HG02678 (cell line): ENCODE data around the gene NXF2.
"Not testable (repeated sequence)": the region's sequence is repeated elsewhere in the genome, so short reads cannot be mapped to it uniquely, and the experiment has no call there.

Experiments used
- ATAC-seq: cut with Tn5 transposase; IDR thresholded peaks from one replicate; pipeline ENCODE4 v1.9.1; 2021; ENCODE audit warnings: mild to moderate bottlenecking, moderate library complexity; ENCODE audit not compliant: unreplicated experiment

NXF2 gene

GRCh38 chrX:102246893-102247292 lies at the start of gene NXF2:
Gene NXF2 (plus strand): TSS chrX:102247167. CDS start chrX:102307079, 59,912 bp downstream.
- ATAC-seq, result not testable (repeated sequence)

- ATAC-seq, result not testable (repeated sequence)
Measured at GRCh38 chrX:102207940-102208339, 39.0 kb upstream of the NXF2 start.

- ATAC-seq, result not testable (repeated sequence)
Measured at GRCh38 chrX:102214986-102215385, 32.0 kb upstream of the NXF2 start, which contains the start of gene TCP11X1. Gene TCP11X1 (plus strand): TSS chrX:102215301.

GRCh38 chrX:102216497-102216896 lies 30.5 kb upstream of the NXF2 start:
- ATAC-seq, result not testable (repeated sequence)

DNA sequence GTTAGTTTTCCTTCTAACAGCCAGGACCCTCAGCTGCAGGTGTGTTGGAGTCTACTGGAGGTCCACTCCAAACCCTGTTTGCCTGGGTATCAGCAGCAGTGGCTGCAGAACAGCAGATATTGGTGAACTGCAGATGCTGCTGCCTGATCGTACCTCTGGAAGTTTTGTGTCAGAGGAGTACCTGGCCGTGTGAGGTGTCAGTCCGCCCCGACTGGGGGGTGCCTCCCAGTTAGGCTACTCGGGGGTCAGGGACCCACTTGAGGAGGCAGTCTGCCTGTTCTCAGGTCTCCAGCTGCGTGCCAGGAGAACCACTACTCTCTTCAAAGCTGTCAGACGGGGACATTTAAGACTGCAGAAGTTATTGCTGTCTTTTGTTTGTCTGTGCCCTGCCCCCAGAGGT lies 11.3 kb upstream of the NXF2 start:
- ATAC-seq, result not testable (repeated sequence)

GRCh38 chrX:102240265-102240664 lies 6.7 kb upstream of the NXF2 start:
- ATAC-seq, result not testable (repeated sequence)

DNA sequence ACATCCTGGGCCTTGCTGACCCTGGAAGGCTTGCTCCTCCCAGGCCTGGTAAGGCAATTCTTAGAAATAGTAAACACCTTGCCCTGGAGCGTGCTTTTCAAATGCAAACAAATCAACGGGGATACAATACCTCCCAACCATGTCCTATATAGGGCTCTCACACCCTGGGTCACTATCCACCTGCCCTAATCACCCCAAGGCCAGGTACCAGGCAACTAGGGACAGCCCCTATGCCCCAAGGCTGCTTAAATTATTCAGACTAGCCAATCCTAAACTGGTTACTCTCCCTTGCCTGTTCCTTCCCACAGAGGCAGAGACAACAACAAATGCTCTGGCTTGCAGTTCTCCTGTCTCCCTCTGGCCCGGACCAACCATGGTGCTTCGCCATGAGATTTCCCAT lies 25.3 kb downstream of the NXF2 start:
- not testable (repeated sequence) for ATAC-seq

DNA sequence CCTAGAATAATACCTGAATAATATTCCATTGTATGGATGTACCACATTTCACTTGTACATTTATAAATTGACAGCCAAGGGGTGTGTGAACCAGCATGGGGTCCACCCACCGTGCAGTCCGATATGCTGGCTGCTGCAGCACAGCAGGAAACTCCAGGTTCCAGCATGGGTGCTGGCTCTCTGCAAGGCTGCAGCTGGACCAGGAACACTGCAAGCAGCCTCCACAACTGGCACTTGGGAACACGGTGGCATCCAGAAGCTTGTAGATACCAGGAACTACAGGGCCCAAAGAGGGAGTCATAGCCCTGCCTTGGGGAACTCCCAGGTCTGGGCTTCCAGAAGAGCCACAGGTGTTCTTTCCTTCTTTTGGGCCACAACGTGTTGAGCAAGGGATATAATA lies 91.2 kb downstream of the NXF2 start:
- no peak for ATAC-seq

DNA sequence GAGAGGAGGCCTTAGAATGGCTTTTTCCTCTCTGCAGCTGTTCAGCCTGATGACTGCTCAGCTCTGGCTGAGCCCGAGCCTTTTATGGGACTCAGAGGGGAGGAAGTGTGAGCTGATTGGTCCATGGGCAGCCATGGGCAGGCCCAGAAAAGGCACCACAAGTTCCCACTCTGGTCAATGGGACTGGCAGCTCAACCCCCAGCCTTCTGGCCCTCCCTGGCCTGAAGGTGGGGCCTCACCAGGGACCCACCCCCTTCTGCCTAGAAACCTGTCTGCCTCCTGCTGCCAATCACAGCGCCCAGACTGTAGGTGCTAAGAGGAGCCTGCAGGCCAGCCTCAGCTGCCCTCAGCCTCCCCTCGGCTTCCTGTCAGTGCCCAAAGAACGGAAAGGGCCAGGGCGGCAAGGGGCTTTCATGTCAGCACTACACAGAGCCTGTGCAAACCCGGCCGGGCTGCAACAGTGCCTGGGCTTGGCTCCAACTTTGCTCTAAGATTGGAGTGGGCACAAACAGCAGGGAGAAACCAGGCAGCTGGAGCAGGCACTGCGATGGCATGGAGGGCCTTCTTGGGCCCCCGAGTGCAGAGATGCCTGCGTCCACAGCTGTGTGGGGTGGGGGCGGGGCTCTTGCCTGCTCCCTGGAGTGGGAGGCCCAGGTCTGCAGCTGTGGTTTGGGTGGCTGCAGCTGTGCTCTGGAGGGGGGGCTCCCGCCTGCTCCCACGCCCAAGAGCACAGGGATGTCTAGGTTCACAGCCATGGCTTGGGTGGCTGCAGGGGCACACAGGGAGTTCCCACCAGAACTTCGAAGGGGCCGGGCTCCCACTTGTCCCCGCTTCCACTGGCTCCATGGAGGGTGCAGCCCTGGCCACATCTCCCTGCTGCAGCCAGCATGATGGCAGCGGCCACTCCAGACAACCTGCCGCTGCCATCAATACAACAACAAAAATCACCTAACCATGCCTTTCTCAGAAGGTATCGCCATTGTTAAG lies 92.6 kb downstream of the NXF2 start:
- ATAC-seq, result no peak

DNA sequence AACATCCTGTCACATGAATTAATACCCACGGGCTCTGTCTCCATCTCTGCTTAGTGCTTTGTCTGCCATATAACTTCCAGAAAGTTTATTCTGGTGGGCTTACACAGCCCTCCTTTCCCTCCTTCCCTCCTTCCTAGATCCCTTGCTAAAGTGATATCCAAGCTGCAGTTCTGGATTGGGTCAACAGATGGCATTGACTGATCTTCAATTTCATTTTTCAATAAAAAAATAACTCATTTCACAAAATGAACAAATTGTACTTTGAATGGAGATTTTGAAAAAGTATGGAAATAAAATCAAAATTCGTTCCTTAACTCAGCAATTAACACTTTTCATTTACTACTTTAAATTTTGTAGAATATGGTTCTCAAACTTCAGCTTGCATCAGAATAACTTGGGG lies 94.9 kb downstream of the NXF2 start:
- ATAC-seq, result no peak

DNA sequence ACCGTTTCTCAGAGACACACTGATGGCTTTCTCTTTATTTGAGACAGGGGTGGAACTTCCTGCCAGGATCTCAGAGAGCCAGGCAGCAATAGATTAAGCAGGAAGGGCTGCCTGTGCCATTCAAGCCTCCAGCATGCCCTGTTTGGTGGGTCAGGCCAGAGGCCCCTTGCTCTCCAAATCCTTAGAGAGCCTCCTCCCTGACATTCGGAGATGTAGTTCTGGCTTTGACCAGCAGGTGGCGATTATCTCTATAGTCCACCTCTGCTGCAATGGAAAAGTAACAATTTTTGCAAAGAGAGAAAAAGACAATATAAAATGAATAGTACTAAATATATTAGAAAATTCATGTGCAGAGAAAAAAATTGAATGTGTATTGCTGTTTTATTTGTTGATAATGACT lies 98.9 kb downstream of the NXF2 start:
- ATAC-seq, result no peak
